Daoy (cell line): Measurements from ENCODE around the gene SHC3. TPM values are rescaled to one million over a fixed set of nuclear protein-coding genes. Genes with fewer than 3 reads are reported as not detected.

Source experiments
- DNase-seq: peaks from one replicate; pipeline ENCODE4 v3.0.0-alpha.2; 2015; ENCODE audit warnings: low read depth
- total RNA-seq: library from RNA; depleted of rRNA; stranded (reverse); fragments of >200 nt; shearing (Covaris generic); gene quantifications from 2 replicates; pipeline ENCODE4 v1.2.3, GENCODE V29; 2014

The SHC3 gene
- total RNA-seq, 1 experiment from 2014 or later, result 2.3 TPM

DNA sequence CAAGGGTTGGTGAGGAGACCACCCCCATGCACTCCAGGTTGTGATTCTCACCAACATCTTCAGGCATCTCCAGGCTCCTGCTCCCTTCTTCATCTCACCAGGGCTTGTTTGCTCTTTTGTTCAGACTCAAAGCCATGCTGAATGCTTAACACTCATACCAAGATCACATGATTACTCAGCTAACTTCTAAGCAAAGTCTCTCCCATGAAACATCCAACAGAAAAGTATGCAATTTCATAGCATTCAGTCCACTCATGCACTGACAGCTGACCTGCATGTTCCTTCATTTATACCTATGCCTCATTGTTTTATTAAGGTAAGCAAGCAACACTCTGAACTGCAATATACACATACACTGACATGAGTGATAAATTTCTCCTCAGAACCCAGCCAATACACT, 69.0 kb downstream of the SHC3 start:
- no peak for DNase-seq

DNA sequence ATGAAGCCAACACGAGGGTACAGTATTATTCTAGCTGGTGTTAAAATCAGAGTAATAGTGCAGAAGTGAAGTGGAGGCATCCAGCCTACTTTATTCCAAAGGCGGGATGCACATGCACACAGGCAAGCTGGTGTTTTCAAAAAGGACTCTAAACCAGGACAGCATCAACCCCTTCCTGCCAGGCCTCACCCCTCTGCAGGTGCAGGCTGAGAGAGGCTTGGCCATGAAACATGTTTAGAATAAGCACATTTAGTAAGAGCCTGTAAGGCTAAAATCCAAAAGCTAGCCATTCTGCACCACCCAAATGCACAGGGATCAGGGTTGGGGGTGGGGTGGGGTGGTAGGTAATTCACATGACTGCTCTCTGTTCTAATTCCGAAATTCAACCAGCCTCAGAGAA, 71.2 kb downstream of the SHC3 start:
- no peak for DNase-seq

DNA sequence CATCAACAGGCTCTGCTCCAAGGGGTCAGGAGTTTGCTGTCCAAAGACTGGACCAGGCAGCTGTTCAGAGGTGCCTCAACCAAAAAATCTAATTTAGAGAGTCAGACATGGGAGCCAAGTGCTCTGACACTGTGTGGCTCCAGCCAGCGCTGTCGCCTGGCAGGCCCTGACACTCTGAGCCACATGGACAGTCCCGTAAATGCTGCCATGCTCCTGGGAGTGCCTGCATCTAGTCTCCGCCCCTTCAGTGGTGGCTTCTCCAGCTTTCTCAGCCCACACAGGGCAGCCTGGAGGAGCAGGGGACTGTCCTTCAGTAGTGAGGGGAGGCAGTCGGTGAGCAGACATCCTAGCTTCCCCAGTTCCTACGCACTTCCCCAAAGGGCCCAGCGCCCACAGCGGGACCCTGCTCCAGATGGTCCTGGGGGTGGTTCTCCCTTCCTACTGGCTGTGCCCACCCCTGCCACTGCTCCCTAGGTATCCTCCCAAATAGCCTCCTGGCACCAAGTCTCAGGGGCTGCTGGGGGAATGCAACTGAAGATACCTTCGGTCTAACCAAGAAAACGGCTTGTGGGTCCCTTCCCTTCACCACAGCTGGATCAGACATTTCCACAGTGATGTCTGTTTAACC, 72.3 kb downstream of the SHC3 start:
- no peak for DNase-seq

DNA sequence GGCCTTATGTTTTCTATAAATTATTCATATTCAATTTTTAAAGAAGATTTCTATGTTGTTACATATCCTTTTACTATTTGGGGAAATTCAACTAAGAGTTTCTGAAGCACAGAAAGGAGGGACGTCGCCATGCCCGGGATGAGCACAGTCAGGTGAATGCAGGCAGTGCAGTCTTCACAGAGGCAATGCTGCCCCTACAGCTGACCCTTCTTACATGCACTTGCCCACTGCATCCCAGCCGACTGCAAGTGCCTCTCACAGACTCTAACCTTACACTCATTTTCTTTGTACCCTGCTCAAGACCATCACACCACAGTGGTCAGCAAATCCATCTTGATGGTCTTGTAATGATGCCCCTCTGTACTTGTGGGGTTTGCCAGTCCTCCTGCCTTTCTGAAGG, 73.8 kb downstream of the SHC3 start:
- DNase-seq, result no peak

DNA sequence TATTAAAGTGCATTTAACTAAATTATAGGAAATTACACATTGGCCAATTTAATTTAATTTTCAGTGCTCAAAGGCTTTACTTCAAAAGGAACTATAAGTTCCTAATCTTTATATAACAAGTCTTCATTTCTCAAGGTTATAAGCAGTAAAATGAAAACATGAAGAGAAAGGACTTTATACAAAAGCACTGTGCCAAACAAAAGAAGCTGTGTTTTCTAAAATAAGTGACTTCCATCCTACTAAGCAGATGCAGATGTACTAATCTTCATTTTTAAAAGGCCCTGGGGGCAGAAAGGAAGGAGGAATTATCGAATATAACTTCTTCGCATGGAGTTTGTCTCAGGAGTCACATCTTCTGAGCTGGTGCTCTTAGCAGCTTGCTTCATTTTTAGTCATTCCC, 81.4 kb downstream of the SHC3 start:
- no peak for DNase-seq

DNA sequence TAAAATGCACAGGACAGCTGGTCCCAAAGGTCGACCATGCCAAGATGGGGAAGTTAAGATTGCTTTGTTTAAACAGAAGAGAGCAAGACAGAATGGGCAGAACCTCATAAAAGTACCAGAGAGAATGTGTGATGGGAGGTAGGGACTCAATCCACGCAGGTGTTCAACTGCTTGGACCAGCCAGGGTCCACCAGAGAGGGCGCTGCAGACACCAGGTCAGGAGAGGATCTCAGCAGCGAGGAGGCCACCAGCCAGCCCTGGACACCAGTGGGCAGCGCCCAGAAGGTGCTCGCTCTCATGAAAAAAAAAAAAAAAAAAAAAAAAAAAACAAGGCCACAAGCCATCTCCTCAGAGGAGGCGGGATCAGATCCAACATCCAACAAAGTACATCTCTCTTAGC, 81.8 kb downstream of the SHC3 start:
- DNase-seq, result no peak

DNA sequence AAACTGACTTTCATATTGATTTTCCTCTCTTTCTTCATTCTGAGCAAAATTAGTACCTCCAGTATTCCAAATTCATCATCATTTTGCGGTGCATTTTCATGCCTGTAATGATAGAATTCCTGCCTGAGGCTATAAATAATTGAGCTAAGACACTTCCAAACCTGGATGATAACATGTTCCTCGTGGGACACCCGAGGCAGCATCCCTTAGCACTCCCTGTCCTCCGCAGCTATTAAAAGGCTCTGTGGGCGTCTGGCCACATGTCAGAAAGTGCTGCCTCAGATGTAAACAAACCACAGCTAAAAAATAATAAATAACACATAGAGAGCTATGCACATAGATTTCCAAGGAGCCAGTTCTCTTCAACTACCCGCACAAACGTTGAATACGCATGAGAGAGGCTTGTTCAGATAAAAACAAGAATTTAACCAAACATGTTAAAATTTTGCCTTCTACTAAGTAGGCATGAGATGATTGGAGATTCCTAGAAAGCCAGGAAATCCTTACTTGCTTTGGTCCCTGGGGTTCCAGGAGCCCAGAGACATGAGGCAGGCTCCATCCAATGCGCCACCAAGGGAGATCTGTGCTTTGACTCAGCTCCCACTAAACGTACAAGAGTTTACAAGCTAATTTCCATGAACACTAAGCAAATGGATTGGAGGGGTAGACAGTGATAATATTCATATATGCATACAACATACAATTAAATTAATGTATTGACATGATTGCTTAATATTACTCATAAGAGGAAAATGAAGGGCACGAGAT, 82.7 kb downstream of the SHC3 start:
- no peak for DNase-seq

DNA sequence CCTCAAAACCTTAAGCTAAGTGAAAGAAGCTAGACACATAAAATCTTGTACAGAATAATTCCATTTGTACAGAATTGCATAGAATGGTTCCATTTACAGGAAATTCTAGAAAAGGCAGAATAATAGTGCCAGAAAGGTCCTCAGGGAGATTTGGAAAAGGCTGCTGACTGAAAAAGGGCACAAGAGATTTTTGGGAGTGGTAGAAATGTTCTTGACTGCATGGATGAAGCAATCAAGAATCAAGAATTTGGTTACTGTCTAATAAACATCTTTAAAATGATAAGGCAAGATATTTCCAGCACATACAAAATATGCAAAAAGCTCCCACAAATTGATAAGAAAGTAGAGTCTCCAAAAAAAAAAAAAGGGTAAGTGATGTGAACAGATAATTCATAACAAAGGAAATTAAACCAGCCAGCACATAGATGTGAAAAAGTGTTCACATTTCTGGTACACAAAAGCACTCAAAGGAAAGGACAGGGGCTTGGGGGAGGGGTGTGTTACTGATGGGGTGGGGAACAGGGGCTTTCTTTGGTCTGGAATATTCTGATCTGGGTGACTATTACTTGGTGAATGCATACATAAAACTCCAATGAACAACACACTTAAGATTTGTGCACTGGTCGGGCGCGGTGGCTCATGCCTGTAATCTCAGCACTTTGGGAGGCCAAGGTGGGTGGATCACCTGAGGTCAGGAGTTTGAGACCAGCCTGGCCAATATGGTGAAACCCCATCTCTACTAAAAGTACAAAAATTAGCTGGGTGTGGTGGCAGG, 85.2 kb downstream of the SHC3 start:
- no peak for DNase-seq

DNA sequence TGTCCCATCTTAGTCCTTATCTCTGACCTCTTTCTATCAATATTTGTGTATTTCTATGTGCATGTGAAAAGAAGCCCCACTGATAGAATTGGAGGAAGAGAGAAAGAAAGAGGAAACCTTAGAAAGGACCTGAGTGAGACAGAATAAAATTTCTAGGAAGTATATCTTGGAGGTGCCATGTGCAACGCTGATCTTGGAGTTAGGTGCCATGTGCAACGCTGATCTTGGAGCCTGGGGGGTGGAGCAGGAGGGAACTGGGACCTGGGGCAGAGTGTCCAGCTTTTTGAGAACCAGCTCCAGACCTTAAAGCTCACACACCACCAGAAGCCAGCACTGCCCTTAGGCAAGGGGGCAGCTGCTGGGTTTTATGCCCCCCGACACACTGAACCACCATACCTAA, 89.4 kb downstream of the SHC3 start:
- no peak for DNase-seq

DNA sequence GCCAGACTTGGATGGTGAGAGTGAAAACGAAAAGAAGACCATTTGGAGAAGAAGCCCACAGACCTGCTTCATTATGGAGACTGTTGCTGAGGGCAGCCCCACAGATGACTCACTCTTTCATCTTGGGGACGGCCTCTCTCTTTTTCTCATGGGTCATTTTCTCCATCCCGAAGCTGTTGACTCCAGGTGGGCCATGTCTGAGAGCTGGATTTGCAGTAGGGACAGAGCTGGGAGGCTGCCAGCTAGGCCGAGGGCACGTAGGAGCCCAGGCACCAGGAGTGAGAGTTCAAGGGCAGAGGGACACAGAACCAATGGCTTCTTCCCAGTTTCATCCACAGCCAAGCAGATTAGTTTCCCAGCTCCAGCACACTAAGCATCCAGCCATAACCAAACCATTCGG, 95.0 kb downstream of the SHC3 start:
- DNase-seq, result no peak

DNA sequence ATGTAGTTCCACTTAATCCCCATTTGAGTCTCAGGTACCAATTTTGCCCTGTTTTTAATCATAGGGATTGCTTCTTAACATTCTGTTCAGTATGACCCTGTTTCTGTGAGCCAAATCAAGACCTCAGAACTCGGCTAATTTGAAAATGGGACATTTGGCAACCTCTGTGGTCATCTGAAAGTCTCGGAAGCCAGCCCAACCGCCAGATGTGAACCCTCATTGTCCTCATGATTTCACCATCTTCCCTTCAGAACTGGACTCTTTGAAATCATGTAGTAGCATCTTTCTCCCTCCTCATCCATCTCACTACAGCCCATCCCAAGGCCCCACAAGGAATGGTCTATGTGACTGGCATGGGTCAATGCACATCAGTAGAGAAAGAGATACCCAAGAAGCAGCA, 98.4 kb downstream of the SHC3 start:
- no peak for DNase-seq

DNA sequence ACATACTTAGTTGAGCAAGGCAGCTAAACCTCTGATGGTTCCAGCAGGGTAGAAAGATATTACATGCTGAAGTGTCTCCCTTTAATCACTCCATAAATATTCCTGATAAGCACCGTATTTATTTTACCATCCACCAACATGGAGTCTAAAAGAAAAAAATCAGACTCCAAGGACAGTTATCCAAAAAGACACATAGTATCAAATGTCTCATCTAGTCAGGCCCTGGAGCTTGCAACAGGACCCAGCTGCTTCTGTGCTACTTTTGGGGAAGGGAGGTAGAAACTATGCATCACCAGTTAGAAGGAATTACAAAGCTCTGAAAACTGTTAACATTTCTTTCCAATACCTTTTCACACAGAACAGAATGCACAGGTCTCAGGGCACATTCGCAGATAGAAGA, 99.2 kb downstream of the SHC3 start:
- DNase-seq, result no peak

DNA sequence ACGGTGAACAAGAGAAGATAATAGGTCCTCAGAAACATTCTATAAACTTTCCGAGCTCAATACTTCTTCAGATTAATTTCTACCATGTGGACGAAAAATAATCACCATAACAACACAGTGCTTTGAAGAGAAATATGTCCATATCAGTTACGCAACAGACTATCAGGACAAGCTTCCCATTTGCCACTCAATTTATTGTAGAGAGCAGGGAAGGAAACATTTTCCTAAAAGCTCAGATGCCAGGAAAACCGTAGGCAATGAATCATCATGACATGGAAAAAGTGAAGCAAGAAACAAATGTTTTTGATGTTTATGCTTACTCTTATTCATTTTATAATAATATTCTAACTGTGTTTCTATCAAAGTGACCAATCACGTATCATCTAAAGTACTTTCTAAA, 99.8 kb downstream of the SHC3 start:
- no peak for DNase-seq

DNA sequence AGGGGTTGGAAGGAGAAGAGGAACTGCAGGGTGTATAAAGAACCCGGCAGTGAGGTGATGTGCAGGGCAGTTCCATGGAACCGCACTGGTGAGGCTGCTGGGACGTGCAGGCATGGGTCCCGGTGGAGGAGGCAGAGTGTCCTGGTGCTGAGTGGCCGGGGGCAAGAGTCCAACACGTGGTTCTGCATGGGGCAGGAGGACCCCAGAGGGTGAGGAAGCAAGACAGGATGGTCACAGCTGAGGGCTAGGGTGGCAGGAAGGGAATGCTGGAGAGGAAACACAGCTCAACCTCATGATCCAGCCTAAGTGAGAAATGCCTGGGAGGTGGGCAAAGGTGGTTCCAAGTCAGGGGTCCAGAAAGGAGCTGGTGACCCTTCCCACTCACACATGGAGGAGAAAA, 100.2 kb downstream of the SHC3 start:
- no peak for DNase-seq

DNA sequence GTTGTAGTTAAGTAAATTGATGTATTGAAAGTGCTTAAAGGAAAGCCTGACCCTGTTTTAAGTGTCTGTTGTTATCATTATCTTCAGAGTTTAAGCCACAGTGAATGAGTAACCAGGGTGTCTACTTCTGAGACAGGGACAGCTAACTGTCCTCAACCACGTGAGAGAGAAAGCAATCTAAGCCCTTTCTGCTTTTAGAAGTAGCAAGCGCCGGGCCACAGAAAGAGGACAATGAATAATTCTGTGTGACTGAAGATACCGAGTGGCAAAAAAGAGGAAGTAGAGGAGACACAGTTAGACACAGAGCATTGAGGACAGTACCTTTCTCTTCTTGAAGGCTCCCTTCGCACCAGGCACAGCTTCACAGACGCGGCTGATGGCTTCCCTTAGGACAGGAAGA, 101.1 kb downstream of the SHC3 start:
- no peak for DNase-seq

DNA sequence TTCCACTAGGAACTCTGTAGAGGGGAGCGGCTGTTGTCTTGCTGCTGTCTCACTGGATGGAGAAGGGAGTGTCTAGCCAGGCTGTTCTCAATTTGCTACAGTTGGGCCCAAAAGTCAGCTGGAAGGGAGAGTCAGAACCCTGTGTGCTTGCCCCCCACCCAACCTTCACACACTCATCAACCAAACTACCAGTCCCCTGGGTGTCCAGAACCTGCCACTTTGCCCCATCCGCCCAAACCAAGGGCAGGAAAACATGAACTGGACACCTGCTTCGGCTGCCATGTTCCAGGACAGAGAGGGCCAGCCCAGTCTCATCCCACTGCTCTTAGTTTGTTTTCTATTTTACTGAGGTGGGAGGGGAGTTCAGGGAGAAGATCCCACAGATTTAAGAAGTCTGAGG, 105.2 kb downstream of the SHC3 start:
- no peak for DNase-seq

DNA sequence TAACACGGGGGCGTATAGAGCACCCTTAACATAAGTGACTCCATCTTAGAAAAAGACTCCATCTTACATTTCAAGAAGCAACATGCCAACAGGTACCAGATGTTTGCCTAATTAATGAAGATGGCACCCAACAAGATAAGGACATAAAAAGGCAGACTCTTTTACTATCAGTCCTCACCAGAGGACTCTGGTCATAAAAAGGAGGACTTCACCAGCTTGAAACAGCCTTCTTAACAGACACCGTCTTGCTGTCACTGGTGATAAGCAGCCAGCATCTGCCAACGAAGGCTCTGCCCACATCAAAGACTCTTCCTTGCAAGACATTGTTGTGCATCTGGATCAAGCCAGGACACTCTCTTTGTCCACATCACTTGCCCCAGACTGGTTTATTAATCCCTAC, 107.0 kb downstream of the SHC3 start:
- DNase-seq, result no peak

DNA sequence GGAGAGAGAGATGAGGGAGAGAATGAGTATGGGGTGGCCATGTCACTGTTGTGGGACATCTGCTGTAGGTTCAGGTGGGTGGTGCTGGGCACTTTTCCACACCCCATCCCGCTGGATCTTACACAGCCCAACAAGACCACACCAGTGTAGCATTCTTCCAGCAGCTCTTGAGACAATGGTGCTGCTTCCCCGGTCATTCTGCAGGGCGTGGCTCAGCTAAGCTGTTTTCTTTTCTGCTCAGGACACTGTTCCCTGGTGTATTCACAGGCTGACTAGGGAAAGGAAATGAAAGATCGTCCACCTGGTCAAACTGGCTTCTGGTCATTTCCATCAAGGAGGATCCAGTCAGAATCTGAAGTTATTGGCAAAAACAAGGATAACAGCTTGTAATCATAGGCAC, 111.8 kb downstream of the SHC3 start:
- no peak for DNase-seq

DNA sequence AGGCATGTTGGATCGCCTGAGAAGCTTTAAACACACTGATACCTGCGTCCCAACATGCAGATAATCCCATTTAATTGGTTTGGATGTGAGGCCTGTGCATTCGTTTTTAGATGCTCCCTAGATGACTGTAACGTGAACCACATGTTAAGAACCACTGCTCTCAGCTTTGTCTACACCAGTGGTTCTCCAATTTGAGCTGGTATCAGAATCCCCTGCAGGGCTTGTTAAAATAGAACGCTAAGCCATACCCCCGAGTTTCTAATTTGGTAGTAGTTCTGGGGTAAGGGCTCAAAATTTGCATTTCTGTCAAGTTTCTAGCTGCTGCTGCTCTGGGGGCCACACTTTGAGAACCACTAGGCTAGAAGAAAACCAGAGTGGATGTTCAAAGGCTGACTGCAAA, 112.7 kb downstream of the SHC3 start:
- DNase-seq, result no peak

DNA sequence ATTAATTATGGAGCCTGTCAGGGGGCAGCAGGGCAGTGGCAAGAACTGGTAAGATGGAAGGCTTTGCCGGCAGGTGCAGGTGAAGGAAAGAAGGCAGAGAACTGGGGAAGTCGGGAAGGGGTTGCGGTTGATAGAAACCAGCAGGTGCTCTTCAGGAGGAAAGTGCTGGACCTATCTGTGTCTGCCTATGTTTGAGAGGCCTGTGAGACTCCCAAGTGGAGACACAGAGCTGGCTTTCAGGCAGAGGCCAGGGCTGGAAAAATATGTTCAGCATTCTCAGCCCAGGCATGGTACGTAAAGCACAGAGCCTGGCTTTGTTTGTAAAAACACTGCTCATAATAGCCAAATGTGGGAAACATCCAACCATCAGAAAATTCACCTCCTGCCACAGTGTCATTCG, 117.8 kb downstream of the SHC3 start:
- no peak for DNase-seq

DNA sequence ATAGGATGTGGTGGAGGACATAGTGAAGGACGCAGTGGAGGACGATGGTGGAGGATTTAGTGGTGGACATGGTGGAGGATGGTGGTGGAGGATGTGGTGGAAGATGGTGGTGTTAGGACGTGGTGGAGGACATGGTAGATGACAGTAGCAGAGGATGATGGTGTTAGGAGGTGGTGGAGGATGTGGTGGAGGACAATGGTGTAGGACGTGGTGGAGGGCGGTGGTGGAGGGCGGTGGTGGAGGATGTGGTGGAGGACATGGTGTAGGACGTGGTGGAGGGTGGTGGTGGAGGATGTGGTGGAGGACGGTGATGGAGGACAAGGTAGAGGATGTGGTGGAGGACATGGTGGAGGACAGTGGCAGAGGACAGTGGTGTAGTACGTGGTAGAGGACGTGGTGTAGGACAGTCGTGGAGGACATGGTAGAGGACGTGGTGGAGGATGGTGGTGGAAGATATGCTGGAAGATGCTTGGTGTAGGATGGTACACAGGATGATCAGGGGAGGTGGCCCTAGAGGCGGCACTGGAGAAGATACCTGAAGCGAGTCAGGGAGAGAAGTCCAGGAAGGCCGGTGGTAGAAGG, 118.6 kb downstream of the SHC3 start:
- no peak for DNase-seq

DNA sequence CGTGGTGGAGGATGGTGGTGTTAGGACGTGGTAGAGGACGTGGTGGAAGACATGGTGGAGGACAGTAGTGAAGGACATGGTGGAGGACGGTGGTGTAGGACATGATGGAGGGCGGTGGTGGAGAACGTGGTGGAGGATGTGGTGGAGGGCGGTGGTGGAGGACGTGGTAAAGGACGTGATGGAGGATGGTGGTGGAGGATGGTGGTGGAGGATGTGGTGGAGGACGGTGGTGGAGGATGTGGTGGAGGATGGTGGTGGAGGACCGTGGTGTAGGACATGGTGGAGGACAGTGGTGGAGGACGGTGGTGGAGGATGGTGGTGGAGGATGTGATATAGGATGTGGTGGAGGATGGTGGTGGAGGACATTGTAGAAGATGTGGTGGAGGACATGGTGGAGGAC, 119.7 kb downstream of the SHC3 start:
- DNase-seq, result no peak
